Stimulated activated CD4-positive, alpha-beta T cell treated with anti-CD3 and anti-CD28 coated beads, Interleukin-12 subunit alpha, Interleukin-12 subunit beta, amount 100 ng/mL, for 4 hours (primary cell): ENCODE results near the gene ACTG2.
"Not testable (repeated sequence)": the region's sequence is repeated elsewhere in the genome, so short reads cannot be mapped to it uniquely, and the experiment has no call there.

Experiments
- DNase-seq: peaks from one replicate; pipeline ENCODE4 v3.0.0-alpha.2; 2020

The ACTG2 gene

GRCh38 chr2:73893764-73894474 lies 1.1 kb downstream of the ACTG2 start:
- DNase-seq, result no peak

DNA sequence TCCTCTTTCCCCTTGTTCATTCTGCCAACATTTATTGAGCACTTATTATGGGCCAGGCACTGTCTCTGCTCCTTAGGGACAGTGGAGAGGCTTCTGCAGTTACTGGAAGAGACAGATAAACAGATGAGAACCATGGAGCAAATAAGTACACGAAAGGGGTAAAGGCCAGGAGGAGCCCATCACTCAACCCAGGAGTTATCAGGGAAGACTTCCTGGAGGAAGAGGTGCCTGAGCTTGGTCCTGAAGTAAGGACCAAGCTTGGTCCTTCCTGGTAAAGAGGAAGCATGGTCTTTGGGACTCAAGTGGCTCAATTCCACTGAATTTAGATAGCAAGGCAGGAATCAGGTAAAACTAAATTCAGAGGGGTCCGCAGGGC lies 1.7 kb downstream of the ACTG2 start:
- no peak for DNase-seq

DNA sequence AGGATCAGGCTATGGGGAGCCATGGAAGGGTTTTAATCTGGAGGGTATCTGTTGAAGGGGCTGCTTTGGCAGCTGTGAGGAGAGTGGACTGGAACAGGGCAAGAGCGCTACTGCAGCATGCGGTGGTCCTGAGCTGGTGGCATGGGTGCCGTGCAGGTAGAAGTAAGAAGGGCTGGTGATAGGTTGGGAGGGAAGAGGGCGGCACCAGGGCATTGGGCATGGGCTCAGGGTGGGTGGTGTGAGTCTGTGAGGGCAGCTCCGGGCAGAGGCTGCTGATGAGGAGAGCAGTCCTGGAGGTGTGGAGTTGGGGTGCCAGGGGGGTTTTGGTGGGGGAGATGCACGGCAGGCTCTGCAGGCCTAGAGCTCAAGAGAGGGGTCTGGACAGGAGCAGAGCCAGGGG lies 2.1 kb downstream of the ACTG2 start:
- DNase-seq, result no peak

DNA sequence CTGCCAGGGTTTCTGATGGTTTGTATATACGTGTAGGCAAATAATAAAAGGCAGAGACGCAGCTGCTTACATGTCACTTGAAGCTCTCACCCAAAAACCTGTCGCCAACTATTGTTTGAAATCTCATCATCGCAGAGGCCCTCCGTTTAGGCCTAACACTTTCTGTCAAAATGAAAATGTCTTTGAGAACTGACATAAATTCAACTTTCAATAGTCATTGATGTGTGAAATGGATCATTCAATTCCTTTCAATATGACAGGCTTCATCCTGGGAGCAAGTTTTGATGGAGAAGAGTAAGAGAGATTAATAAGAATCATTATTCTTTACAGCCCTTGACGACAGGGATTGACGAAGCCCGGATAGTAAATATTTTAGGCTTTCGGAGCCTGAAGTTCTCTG lies 2.7 kb downstream of the ACTG2 start:
- DNase-seq, result no peak

GRCh38 chr2:73896362-73897239 lies 3.8 kb downstream of the ACTG2 start:
- no peak for DNase-seq

DNA sequence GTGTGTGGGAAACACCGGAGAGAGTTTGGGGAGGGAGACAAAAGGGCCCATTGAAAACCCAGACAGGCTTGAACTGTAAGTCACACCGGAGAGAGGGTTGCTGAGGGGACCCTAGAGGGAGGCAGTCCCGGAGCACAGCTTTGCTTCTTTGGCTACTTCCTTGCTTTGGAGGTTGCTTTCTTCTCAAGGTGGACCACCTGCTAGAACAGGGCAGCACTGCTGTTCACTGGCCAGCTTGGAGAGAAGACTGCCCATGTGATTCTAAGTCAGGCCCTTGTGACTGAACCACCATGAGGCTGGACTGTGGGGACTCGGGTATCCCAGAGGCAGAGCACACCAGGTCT lies 4.4 kb downstream of the ACTG2 start:
- no peak for DNase-seq

DNA sequence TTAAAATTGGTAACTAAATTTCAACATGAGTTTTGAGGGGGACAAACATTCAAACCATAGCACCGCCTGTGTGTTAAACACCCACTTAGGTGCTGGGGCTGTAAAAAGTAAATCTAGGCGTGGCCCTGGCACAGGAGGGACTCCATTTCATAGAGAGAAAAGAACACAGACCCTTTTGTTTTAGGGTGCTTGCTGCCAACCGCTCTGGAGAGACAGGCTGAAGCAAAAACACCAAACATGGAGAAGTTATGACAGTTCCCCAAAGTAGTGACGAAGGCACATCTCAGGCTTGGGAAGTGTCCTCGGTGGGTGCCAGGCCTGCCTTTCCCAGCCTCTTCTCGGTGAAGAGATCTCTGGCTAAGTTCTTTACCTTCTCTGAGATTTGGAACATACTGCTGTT lies 5.1 kb downstream of the ACTG2 start:
- no peak for DNase-seq

DNA sequence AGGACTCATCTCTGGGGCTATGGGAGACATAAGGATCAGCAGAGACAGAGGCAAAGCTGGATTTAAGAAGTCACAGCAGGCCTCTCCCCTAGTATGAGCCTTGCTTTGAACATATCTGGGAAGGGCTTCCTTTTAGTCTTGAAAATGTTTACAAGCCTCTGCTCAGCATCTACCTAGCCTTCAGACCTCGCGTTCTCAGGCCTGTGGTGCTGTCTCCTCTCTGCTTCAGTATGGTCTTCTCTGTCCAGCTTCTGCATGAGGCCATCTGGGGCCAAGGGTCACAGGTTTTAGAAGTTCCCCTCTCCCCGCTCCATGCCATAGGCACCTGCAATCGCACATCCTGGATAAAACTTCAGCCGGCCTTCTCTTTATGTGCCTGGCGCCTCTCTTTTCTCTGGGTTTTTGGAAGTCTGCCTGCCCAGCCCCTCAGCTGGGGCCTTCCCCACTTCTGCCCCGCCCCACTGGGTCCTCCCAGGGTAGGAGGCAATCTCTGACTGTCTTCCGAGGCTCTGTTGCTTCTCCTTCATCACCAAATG lies 7.1 kb downstream of the ACTG2 start:
- DNase-seq, result no peak

DNA sequence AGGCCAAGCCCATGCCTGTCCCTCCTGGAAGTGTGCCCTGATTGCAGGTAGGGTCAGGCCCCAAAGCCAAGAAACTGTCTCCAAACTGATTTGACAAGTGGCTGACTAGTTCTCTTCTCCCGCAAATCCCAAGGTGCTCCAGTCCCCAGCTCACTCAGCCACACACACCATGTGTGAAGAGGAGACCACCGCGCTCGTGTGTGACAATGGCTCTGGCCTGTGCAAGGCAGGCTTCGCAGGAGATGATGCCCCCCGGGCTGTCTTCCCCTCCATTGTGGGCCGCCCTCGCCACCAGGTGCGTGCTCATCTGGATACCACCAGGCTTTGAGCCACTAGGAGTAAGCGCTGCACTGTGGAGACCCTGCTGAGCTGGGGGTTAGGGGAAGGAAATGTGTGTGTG lies 8.3 kb downstream of the ACTG2 start:
- no peak for DNase-seq

- no peak for DNase-seq
Observed at GRCh38 chr2:73902284-73902683, 9.5 kb downstream of the ACTG2 start.

GRCh38 chr2:73903313-73903712 lies 10.5 kb downstream of the ACTG2 start:
- DNase-seq, result no peak

- DNase-seq, result not testable (repeated sequence)
Observed at GRCh38 chr2:73903949-73904613, 11.3 kb downstream of the ACTG2 start.

GRCh38 chr2:73904952-73905351 lies 12.1 kb downstream of the ACTG2 start:
- DNase-seq, result no peak

DNA sequence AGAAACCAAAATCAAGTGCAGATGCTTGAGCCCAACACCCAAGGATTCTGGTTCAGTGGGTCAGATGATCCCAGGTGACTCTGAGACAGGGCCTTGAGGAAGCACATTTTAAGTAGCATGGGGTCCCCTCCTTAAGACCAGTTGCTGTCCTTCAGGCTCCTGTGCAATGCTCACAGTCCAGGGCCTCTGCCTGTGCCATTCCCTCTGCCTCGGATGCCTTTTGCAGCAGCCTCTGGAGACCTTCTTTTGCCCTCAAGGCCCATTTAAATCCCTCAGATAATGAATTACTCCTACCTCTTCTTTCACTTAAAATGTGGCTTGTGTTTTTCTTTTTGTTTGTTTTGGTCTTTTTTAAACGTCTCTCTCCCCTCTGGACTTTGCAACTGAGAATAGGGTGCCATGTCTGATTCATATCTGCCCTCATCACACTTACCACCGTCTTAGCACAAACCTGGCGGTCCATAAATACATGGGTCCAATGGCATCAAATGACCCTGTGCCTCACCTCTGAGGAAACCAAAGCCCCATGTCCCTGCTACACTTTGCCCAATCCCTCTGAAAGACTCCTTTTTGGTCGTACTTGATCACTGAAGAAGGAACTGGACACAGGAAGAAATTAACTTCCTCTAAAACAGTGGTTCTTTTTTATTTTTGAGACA lies 14.2 kb downstream of the ACTG2 start:
- DNase-seq, result no peak

- DNase-seq, result peak; percentile 35
Observed at GRCh38 chr2:73907840-73908452, 15.1 kb downstream of the ACTG2 start.

DNA sequence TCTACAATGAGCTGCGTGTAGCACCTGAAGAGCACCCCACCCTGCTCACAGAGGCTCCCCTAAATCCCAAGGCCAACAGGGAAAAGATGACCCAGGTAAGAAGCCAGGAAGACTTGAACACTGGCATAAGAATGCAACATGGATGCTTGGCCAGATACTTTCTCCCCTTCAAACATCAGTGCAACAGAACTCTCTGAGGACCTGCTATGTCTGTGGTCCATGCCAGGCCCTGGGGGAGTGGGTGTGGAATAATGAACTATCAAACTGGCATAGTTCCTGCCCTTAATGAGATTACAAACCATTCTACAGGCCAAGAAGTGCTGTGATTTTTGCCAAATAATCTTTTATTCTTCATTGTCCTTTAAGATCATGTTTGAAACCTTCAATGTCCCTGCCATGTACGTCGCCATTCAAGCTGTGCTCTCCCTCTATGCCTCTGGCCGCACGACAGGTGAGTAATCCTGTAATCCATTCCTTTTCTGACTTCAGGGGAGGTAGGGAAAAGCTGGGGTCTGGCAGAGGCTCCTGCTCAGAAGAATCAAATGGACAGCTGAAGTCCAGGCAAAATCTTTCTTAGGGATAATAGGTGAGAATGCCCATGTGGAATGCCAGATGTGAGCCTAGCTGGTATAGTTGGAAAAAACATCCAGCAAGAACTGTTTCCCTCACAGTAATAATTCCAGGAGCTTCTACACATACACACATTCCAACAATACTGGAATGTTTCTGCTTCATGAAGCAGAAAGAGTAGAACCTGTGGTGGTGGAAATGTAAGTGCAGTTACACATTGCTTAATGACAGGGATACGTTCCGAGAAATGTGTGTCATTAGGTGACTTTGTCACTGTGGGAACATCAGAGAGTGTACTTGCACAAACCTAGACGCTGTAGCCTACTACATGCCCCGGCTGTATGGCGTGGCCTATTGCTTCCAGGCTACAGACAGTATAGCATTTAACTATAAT lies 16.2 kb downstream of the ACTG2 start:
- DNase-seq, result no peak

- DNase-seq, result no peak
Observed at GRCh38 chr2:73910873-73911547, 18.2 kb downstream of the ACTG2 start.

GRCh38 chr2:73911548-73912208 lies 18.9 kb downstream of the ACTG2 start:
- no peak for DNase-seq

DNA sequence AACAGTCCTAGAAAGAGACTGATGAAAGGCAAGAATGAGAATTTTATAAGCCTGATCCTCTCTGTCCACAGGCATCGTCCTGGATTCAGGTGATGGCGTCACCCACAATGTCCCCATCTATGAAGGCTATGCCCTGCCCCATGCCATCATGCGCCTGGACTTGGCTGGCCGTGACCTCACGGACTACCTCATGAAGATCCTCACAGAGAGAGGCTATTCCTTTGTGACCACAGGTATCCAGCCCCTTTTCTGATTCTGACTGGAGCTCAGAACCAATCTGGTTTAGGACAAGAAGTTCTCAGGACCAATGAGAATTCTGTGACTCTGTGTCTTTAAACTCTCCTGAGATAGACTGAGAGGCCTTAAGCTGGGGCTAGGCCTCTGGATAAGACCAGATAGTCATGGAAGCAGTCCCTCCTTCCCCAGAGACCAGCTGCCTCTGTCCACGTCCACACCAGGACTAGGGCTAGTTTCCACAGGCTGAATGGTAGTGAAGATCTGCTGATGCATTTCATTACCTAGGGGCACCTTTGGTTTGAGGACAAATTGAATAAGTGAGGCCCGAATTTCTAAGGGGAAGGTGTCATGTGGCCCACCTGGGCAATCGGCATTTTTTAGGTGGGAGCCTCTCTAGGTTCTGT lies 20.7 kb downstream of the ACTG2 start:
- DNase-seq, result no peak

- DNase-seq, result no peak
Observed at GRCh38 chr2:73914667-73915066, 21.9 kb downstream of the ACTG2 start.
